ENCODE data around the gene GFPT1. TPM values are rescaled to one million over a fixed set of nuclear protein-coding genes. Genes with fewer than 3 reads are reported as not detected.

The GFPT1 gene
- total RNA-seq, 3 donors from 2014 or later (not counting 1 experiment from before 2014, with no cell fraction given), result 13.9 to 16.4 (median 15.0) TPM

DNA sequence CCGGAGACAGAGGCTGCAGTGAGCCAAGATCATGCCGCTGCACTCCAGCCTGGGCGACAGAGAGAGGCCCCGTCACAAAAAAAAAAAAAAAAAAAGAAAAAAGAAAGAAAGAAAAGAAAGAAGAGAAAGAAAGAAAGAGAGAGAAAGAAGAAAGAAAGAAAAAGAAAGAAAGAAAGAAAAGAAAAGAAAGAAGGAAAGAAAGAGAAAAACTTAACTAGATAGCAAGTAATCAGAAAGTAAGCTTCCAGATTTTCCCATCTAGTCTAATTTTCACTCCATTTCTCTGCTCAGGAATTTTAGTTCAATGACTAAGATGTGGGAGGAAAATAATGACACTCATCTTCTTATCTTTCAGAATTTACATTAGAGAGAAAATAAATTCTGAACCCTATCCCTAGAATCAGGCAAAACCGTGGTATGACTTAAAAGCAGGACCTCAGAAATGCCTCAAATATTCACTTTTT is 2.4 kb downstream of the GFPT1 start:
- Histone ChIP-seq H3K4me3 (ENCODE audit: low read length) (no peak overlapping the region), H3K27me3 (ENCODE audit: control insufficient read depth, insufficient read depth, low read length) (no peaks in the 10 kb centered on the region), H3K9me3 (ENCODE audit: control insufficient read depth, insufficient read depth, low read length) (no peaks in the 10 kb centered on the region), H3K4me1 (ENCODE audit: control insufficient read depth, insufficient read depth, low read length) (peaks cover 8% of the 10 kb centered on the region), H3K27ac (ENCODE audit: low read length) (no peak overlapping the region), H3K36me3 (ENCODE audit: control insufficient read depth, insufficient read depth, low read length) (no peaks in the 10 kb centered on the region)
- 97% methylated on average over 5 of the region's 5 CpGs for WGBS (ENCODE audit: insufficient coverage)
- TF ChIP-seq, protein P1, sequence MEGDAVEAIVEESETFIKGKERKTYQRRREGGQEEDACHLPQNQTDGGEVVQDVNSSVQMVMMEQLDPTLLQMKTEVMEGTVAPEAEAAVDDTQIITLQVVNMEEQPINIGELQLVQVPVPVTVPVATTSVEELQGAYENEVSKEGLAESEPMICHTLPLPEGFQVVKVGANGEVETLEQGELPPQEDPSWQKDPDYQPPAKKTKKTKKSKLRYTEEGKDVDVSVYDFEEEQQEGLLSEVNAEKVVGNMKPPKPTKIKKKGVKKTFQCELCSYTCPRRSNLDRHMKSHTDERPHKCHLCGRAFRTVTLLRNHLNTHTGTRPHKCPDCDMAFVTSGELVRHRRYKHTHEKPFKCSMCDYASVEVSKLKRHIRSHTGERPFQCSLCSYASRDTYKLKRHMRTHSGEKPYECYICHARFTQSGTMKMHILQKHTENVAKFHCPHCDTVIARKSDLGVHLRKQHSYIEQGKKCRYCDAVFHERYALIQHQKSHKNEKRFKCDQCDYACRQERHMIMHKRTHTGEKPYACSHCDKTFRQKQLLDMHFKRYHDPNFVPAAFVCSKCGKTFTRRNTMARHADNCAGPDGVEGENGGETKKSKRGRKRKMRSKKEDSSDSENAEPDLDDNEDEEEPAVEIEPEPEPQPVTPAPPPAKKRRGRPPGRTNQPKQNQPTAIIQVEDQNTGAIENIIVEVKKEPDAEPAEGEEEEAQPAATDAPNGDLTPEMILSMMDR (IDR thresholded peaks at IDR 0.05), result no peak
- H3K4me3 Mint-ChIP-seq, result no peak overlapping the region
- peaks cover 40 to 42% of the 10 kb centered on the region in 2 donors for H3K4me1 Mint-ChIP-seq
- no peak for DNase-seq
- ATAC-seq, result no peak
- peak overlapping the region in 1 of 2 donors; percentile 24 for H3K27ac Mint-ChIP-seq
- H3K36me3 Mint-ChIP-seq, result no peaks in the 10 kb centered on the region
- H3K9me3 Mint-ChIP-seq, result no peaks in the 10 kb centered on the region
- H3K27me3 Mint-ChIP-seq (ENCODE audit: low read depth in 2 of 2), result no peaks in the 10 kb centered on the region
- intact Hi-C loops (cut with micrococcal nuclease), result no loop called here

DNA sequence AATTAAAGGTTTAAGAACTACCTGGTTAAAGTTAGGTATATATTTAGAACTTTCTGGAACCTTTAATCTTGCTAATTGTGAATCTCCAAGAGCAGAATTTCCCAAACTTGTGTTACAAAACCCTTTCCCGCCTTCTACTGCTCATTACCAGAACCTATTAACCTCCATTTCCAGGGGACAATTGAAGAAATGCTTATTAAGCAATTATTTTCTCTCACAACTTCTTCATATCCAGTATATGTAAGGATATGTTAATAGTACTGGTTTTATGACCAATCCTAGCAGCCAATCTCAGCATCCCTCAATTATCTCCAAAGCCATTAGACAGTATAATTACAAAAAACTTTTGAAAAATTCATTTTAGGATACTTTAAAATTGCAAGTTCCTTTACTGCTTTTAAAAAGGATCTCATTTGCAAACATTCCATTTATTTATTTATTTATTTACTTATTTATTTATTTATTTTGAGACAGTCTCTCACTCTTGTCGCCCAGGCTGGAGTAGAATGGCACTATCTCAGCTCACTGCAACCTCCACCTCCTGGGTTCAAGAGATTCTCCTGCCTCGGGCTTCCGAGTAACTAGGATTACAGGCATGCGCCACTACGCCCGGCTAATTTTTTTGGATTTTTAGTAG is 3.7 kb downstream of the GFPT1 start:
- Mint-ChIP-seq H3K4me1 (peaks cover 39 to 42% of the 10 kb centered on the region in 2 donors), H3K27me3 (ENCODE audit: low read depth in 2 of 2) (no peaks in the 10 kb centered on the region), H3K27ac (no peak overlapping the region), H3K36me3 (no peaks in the 10 kb centered on the region), H3K4me3 (no peak overlapping the region), H3K9me3 (no peaks in the 10 kb centered on the region)
- no peak overlapping the region for H3K27ac ChIP-seq (ENCODE audit: low read length)
- no peaks in the 10 kb centered on the region for H3K36me3 ChIP-seq (ENCODE audit: control insufficient read depth, insufficient read depth, low read length)
- no peak overlapping the region for H3K4me3 ChIP-seq (ENCODE audit: low read length)
- intact Hi-C loops (cut with micrococcal nuclease), result no loop called here
- 96% methylated on average over 6 of the region's 7 CpGs for WGBS (ENCODE audit: insufficient coverage)
- TF ChIP-seq, protein P1 (IDR thresholded peaks at IDR 0.05), result no peak
- no peaks in the 10 kb centered on the region for H3K27me3 ChIP-seq (ENCODE audit: control insufficient read depth, insufficient read depth, low read length)
- H3K4me1 ChIP-seq (ENCODE audit: control insufficient read depth, insufficient read depth, low read length), result peaks cover 8% of the 10 kb centered on the region
- DNase-seq (no peak), ATAC-seq (no peak)
- H3K9me3 ChIP-seq (ENCODE audit: control insufficient read depth, insufficient read depth, low read length), result no peaks in the 10 kb centered on the region

DNA sequence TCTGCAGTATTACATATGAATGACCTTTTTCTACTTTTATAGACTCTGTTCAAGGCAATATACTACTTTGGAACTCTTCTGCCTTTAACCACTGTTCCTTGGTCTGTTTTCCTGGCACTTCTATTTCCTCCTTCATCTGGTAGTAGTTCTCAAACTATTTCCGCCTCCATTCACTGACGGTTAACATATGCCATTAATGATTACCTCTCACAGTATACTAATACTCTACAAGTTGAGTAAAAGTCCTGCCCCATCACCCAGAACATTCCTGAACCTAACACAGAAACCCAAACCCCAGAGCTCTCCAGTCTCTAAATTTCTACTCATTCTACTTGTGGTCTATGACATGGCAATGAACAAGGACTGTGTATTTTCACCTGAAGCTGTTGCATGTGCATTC is 4.5 kb downstream of the GFPT1 start:
- H3K27ac ChIP-seq (ENCODE audit: low read length), result no peak overlapping the region
- no peaks in the 10 kb centered on the region for H3K27me3 Mint-ChIP-seq (ENCODE audit: low read depth in 2 of 2)
- H3K36me3 Mint-ChIP-seq, result no peaks in the 10 kb centered on the region
- H3K27me3 ChIP-seq (ENCODE audit: control insufficient read depth, insufficient read depth, low read length), result no peaks in the 10 kb centered on the region
- DNase-seq (no peak), ATAC-seq (no peak)
- TF ChIP-seq, protein P1 (IDR thresholded peaks at IDR 0.05), result no peak
- no peaks in the 10 kb centered on the region for H3K9me3 ChIP-seq (ENCODE audit: control insufficient read depth, insufficient read depth, low read length)
- WGBS (ENCODE audit: insufficient coverage), result 100% methylated on average over 2 of the region's 2 CpGs
- H3K4me1 Mint-ChIP-seq, result peaks cover 32 to 36% of the 10 kb centered on the region in 2 donors
- H3K4me1 ChIP-seq (ENCODE audit: control insufficient read depth, insufficient read depth, low read length), result peaks cover 3% of the 10 kb centered on the region
- H3K27ac Mint-ChIP-seq, result peak overlapping the region in 1 of 2 donors; percentile 18
- H3K9me3 Mint-ChIP-seq, result no peaks in the 10 kb centered on the region
- no peak overlapping the region for H3K4me3 ChIP-seq (ENCODE audit: low read length)
- intact Hi-C loops (cut with micrococcal nuclease), result no loop called here
- H3K36me3 ChIP-seq (ENCODE audit: control insufficient read depth, insufficient read depth, low read length), result no peaks in the 10 kb centered on the region
- no peak overlapping the region for H3K4me3 Mint-ChIP-seq

DNA sequence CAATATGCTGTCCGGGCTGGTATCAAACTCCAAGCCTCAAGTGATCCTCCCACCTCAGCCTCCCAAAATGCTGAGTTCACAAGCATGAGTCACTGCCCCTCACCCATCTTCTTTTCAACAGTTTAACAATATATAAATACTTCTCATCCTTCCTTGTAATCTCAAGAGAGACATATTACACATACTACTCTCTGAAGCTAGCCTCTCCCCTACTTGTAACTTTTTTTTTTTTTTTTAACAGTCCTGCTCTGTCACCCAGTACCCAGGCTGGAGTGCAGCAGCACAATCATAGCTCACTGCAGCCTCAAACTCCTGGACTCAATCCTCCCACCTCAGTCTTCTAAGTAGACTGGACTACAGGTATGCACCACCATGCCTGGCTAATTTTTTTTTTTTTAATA is 5.7 kb downstream of the GFPT1 start:
- no peak overlapping the region for H3K27ac ChIP-seq (ENCODE audit: low read length)
- H3K27me3 Mint-ChIP-seq (ENCODE audit: low read depth in 2 of 2), result no peaks in the 10 kb centered on the region
- no peak overlapping the region for H3K4me3 Mint-ChIP-seq
- H3K4me3 ChIP-seq (ENCODE audit: low read length), result no peak overlapping the region
- TF ChIP-seq, protein P1 (IDR thresholded peaks at IDR 0.05), result no peak
- H3K36me3 Mint-ChIP-seq, result no peaks in the 10 kb centered on the region
- peaks cover 27 to 30% of the 10 kb centered on the region in 2 donors for H3K4me1 Mint-ChIP-seq
- H3K36me3 ChIP-seq (ENCODE audit: control insufficient read depth, insufficient read depth, low read length), result no peaks in the 10 kb centered on the region
- H3K27me3 ChIP-seq (ENCODE audit: control insufficient read depth, insufficient read depth, low read length), result no peaks in the 10 kb centered on the region
- intact Hi-C loops (cut with micrococcal nuclease), result no loop called here
- DNase-seq (no peak), ATAC-seq (no peak)
- 93% methylated on average over 1 of the region's 1 CpG for WGBS (ENCODE audit: insufficient coverage)
- H3K9me3 Mint-ChIP-seq, result no peaks in the 10 kb centered on the region
- H3K27ac Mint-ChIP-seq, result no peak overlapping the region
- H3K4me1 ChIP-seq (ENCODE audit: control insufficient read depth, insufficient read depth, low read length), result no peaks in the 10 kb centered on the region
- H3K9me3 ChIP-seq (ENCODE audit: control insufficient read depth, insufficient read depth, low read length), result no peaks in the 10 kb centered on the region
